Measurements from ENCODE around the gene BEND3.
"Not testable (repeated sequence)": the region's sequence is repeated elsewhere in the genome, so short reads cannot be mapped to it uniquely, and the experiment has no call there.

BEND3 gene

DNA sequence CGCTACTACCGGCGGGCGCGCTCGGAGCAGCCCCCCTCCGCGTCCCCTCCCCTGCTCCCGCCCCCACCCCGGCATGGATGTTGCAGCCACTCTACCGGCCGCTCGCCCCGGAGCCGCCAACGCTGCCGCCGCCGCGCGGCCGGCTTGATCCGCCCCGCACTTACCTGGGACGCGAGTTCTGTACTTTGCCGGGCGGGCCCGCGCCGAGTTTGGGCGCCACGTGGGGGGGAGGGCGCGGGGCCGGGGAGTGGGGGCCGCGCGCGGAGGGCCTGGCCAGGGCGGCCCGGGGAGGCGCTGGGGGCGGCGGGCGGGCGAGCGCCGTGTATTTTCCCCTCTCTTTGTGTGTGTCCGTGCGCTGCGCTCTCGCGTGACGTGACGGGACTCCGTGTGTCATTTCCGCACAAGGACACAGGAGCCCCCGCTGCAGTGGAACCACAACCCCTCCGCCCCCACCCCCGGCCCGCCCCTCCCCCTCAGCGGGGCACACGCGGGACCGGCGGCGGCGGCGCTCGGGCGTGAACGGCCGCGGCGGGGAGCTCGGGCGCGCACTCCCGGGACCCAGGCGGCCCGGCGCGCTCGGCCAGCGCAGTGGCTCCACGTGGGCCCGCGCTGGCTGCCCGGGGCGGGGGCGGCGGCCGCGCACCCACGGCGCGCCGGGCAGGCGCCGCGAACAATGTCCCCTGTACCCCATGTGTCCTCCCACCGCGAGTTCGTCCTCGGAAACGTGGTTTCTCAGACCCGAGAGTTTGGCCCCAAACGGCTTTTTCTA is at the start of gene BEND3:
Gene BEND3 (minus strand): TSS at position 590 of the 769 bp plus-strand sequence. CDS start 16,230 bp downstream, outside the sequence.
- DNase-seq, result peak; percentile 53

DNA sequence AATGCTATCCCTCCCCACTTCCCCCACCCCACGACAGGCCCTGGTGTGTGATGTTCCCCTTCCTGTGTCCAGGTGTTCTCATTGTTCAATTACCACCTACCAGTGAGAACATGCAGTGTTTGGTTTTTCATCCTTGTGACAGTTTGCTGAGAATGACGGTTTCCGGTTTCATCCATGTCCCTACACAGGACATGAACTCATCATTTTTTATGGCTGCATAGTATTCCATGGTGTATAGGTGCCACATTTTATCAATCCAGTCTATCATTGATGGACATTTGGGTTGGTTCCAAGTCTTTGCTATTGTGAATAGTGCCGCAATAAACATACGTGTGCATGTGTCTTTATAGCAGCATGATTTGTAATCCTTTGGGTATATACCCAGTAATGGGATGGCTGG is 49.0 kb upstream of the BEND3 start:
- DNase-seq, result not testable (repeated sequence)

DNA sequence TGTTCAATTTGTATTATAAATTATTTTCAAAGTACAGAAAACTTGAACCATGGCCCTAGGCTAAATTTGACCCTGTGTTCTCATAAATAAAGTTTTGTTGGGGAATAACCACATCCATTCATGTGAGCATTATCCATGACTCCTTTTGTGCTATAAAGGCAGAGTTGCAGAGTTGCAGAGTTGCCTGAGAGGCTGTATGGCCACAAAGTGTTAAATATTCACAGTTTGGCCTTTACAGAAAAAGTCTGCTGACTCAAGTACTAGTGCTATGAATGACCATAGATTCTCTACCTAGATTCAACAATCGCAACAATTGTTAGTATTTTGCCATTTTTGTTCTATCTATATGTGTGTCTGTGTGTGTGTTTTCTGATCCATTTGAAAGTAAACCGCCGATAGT is 46.2 kb upstream of the BEND3 start:
- DNase-seq, result no peak

GRCh38 chr6:107156617-107157016 is 41.3 kb upstream of the BEND3 start:
- no peak for DNase-seq

- DNase-seq, result no peak
These were observed 39.5 kb upstream of the BEND3 start for GRCh38 chr6:107154801-107155160.

GRCh38 chr6:107154131-107154800 is 39.0 kb upstream of the BEND3 start:
- no peak for DNase-seq

GRCh38 chr6:107152638-107153430 is 37.5 kb upstream of the BEND3 start:
- DNase-seq, result no peak

- no peak for DNase-seq
These were observed 29.4 kb upstream of the BEND3 start for GRCh38 chr6:107144666-107145065.

GRCh38 chr6:107144014-107144413 is 28.7 kb upstream of the BEND3 start:
- DNase-seq, result no peak

- DNase-seq, result no peak
These were observed 25.3 kb upstream of the BEND3 start for GRCh38 chr6:107140581-107140980.

GRCh38 chr6:107136324-107136723 is 21.0 kb upstream of the BEND3 start:
- not testable (repeated sequence) for DNase-seq

GRCh38 chr6:107135048-107135680 is 19.8 kb upstream of the BEND3 start:
- DNase-seq, result not testable (repeated sequence)

- DNase-seq, result peak; percentile 48
These were observed 17.1 kb upstream of the BEND3 start for GRCh38 chr6:107132330-107132954.

- DNase-seq, result peak; percentile 89
These were observed 14.1 kb upstream of the BEND3 start for GRCh38 chr6:107129370-107129925.

DNA sequence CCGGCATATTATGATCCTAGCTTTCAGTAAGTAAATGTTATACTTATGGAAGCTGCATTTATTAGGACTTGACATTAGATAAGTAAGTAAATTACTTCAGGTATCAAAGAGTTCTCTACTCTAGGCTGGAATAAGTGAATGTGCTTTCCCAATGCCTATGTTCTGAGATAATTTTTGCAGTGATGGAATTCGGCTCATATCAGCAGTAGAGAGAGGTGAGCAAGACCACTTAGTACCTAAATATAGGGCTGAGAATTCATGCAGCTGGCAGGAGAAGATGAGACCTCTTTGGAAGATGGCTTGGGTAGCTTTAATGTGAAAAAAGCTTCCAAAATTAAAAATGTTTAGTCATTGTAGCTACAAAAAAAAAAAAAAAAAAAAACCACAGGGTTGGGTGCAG is 13.3 kb upstream of the BEND3 start:
- no peak for DNase-seq

GRCh38 chr6:107128175-107128574 is 12.9 kb upstream of the BEND3 start:
- DNase-seq, result no peak

- DNase-seq, result no peak
These were observed 10.5 kb upstream of the BEND3 start for GRCh38 chr6:107125771-107126170.

- peak; percentile 73 for DNase-seq
These were observed 9.6 kb upstream of the BEND3 start for GRCh38 chr6:107124934-107125348.

- no peak for DNase-seq
These were observed 8.2 kb upstream of the BEND3 start for GRCh38 chr6:107123501-107123900.

GRCh38 chr6:107122748-107123147 is 7.4 kb upstream of the BEND3 start:
- DNase-seq, result peak; percentile 32

- DNase-seq, result no peak
These were observed 6.7 kb upstream of the BEND3 start for GRCh38 chr6:107121964-107122495.

- DNase-seq, result no peak
These were observed 6.0 kb upstream of the BEND3 start for GRCh38 chr6:107121266-107121665.
